SK-N-SH (cell line): ENCODE data around the gene CLEC18B.
"Not testable (repeated sequence)": the region's sequence is repeated elsewhere in the genome, so short reads cannot be mapped to it uniquely, and the experiment has no call there.

Experiments used
- CTCF ChIP-seq: fragments of 200-600 bp; sonication (generic); IDR thresholded peaks from 2 replicates; pipeline ENCODE4 v1.6.1; 2017; ENCODE audit warnings: antibody characterized with exemption, mild to moderate bottlenecking, moderate library complexity
- FOSL2 ChIP-seq: IDR thresholded peaks from 2 replicates; pipeline ENCODE4 v1.4.0; 2012; ENCODE audit warnings: low read depth, mild to moderate bottlenecking, moderate library complexity, borderline replicate concordance
- PBX3 ChIP-seq: IDR thresholded peaks from 2 replicates; pipeline ENCODE4; 2012
- POLR2AphosphoS5 ChIP-seq: IDR thresholded peaks from 2 replicates; pipeline ENCODE4 v1.6.1; 2012; ENCODE audit warnings: low read depth, low read length
- RCOR1 ChIP-seq: fragments of 150-350 bp; IDR thresholded peaks from 2 replicates; pipeline ENCODE4 v1.6.1; 2017; ENCODE audit warnings: antibody characterized with exemption, low read length
- USF2 ChIP-seq: fragments of 150-350 bp; IDR thresholded peaks from 2 replicates; pipeline ENCODE4 v1.6.1; 2017; ENCODE audit warnings: antibody characterized with exemption, low read length, low read depth, borderline replicate concordance

- TF ChIP-seq CTCF, USF2, RCOR1, FOSL2, POLR2AphosphoS5, PBX3: not testable (repeated sequence)
Measured at GRCh38 chr16:74407362-74407705, 13.9 kb downstream of the CLEC18B start.
